Activated T-cell treated with anti-CD3 and anti-CD28 coated beads, Interleukin-2, amount 50 U/mL, for 4 hours (primary cell): ENCODE measurements around the gene SLC11A2. TPM values are rescaled to one million over a fixed set of nuclear protein-coding genes. Genes with fewer than 3 reads are reported as not detected.
"Not testable (repeated sequence)": the region's sequence is repeated elsewhere in the genome, so short reads cannot be mapped to it uniquely, and the experiment has no call there.

Experiments used
- ATAC-seq, 2 donors: fragments of 200-7000 bp; cut with Tn5 transposase; one replicate each; pipeline ENCODE4 v1.10.0; 2021
- DNase-seq: peaks from one replicate; pipeline ENCODE4 v3.0.0-alpha.2; 2020
- H3K27me3 Mint-ChIP-seq: one replicate; pipeline ENCODE4 v1.8.0; 2021; ENCODE audit warnings: low read depth, mixed read lengths
- H3K36me3 Mint-ChIP-seq: one replicate; pipeline ENCODE4 v1.8.0; 2022; ENCODE audit warnings: mixed read lengths; ENCODE audit not compliant: insufficient read depth
- H3K4me1 Mint-ChIP-seq: one replicate; pipeline ENCODE4 v1.8.0; 2021; ENCODE audit warnings: low read depth, mixed read lengths
- H3K4me3 Mint-ChIP-seq: one replicate; pipeline ENCODE4 v1.8.0; 2021; ENCODE audit warnings: mild to moderate bottlenecking, moderate library complexity, mixed read lengths
- H3K9me3 Mint-ChIP-seq: one replicate; pipeline ENCODE4 v1.8.0; 2021; ENCODE audit warnings: mixed read lengths
- total RNA-seq, 3 donors: library from RNA; stranded (reverse); gene quantifications; one replicate each; pipeline ENCODE4 v1.2.1, GENCODE V29; 2021

Gene SLC11A2
- total RNA-seq, 3 donors from 2014 or later: 39.1 to 45.0 (median 39.3) TPM

- Mint-ChIP-seq H3K36me3 (no peaks in the 10 kb centered on the region), H3K9me3 (no peaks in the 10 kb centered on the region), H3K4me3 (no peak overlapping the region), H3K4me1 (peaks cover 44% of the 10 kb centered on the region), H3K27me3 (no peaks in the 10 kb centered on the region)
- DNase-seq: no peak
- ATAC-seq: no peak
Measured at GRCh38 chr12:51017452-51017851, 8.7 kb downstream of the SLC11A2 start.

- H3K27me3 Mint-ChIP-seq, H3K36me3 Mint-ChIP-seq, DNase-seq, H3K9me3 Mint-ChIP-seq, ATAC-seq, H3K4me3 Mint-ChIP-seq: not testable (repeated sequence)
- peaks cover 35% of the 10 kb centered on the region for H3K4me1 Mint-ChIP-seq
Measured at GRCh38 chr12:51014467-51014866, 11.7 kb downstream of the SLC11A2 start.

GRCh38 chr12:51013441-51013840 is 12.7 kb downstream of the SLC11A2 start:
- H3K4me1 Mint-ChIP-seq: peaks cover 40% of the 10 kb centered on the region
- H3K36me3 Mint-ChIP-seq: peaks cover 3% of the 10 kb centered on the region
- ATAC-seq (no peak), DNase-seq (no peak)
- H3K9me3 Mint-ChIP-seq: no peaks in the 10 kb centered on the region
- no peak overlapping the region for H3K4me3 Mint-ChIP-seq
- H3K27me3 Mint-ChIP-seq: no peaks in the 10 kb centered on the region

- no peak overlapping the region for H3K4me3 Mint-ChIP-seq
- peaks cover 40% of the 10 kb centered on the region for H3K4me1 Mint-ChIP-seq
- peaks cover 5% of the 10 kb centered on the region for H3K36me3 Mint-ChIP-seq
- no peaks in the 10 kb centered on the region for H3K9me3 Mint-ChIP-seq
- H3K27me3 Mint-ChIP-seq: no peaks in the 10 kb centered on the region
- no peak for DNase-seq
- no peak for ATAC-seq
Measured at GRCh38 chr12:51012570-51013236, 13.5 kb downstream of the SLC11A2 start.

DNA sequence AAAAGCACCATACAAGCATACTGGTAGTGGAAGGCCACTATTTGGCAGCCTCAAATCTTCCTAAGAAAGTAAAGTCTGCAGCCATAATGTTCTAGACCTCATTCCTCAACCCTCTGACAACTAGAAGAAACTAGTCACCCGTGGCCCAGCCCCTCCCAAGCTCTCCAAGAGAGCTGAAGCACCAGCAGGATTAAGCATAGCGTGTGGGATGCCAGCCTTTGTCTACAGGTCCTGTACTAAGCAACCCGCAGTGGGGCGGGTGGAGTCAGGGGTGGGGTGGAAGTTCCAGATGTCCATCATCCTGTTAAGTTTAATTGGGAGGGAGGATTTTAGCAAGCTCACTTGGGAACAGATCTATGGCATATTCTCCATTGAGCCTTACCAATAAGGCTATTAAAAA is 14.2 kb downstream of the SLC11A2 start:
- peaks cover 37% of the 10 kb centered on the region for H3K4me1 Mint-ChIP-seq
- H3K27me3 Mint-ChIP-seq: no peaks in the 10 kb centered on the region
- ATAC-seq (no peak), DNase-seq (no peak)
- no peaks in the 10 kb centered on the region for H3K9me3 Mint-ChIP-seq
- H3K36me3 Mint-ChIP-seq: peaks cover 7% of the 10 kb centered on the region
- no peak overlapping the region for H3K4me3 Mint-ChIP-seq

DNA sequence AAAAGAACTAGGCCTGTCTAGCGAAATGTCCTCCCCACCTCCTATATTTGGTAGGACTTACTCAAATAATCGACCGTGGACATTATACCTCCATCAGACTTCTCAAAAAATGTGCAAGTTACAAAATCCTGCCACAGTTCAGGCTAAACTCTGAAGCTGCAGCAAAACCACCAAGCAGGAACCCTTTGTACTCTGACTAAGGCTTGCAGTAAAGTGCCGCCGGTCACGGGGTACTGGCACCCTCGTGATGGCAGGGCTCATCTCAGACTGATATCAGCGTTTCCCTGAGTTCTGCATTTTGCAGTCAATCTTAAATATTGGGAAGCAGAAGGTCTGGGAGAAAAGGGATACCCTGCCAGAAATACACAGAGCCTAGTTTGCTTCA is 17.1 kb downstream of the SLC11A2 start:
- Mint-ChIP-seq H3K36me3 (peaks cover 27% of the 10 kb centered on the region), H3K27me3 (no peaks in the 10 kb centered on the region), H3K9me3 (no peaks in the 10 kb centered on the region), H3K4me3 (peak overlapping the region; percentile 50), H3K4me1 (peaks cover 35% of the 10 kb centered on the region)
- DNase-seq (peak; percentile 48), ATAC-seq (peak; percentile 94 to 96)

DNA sequence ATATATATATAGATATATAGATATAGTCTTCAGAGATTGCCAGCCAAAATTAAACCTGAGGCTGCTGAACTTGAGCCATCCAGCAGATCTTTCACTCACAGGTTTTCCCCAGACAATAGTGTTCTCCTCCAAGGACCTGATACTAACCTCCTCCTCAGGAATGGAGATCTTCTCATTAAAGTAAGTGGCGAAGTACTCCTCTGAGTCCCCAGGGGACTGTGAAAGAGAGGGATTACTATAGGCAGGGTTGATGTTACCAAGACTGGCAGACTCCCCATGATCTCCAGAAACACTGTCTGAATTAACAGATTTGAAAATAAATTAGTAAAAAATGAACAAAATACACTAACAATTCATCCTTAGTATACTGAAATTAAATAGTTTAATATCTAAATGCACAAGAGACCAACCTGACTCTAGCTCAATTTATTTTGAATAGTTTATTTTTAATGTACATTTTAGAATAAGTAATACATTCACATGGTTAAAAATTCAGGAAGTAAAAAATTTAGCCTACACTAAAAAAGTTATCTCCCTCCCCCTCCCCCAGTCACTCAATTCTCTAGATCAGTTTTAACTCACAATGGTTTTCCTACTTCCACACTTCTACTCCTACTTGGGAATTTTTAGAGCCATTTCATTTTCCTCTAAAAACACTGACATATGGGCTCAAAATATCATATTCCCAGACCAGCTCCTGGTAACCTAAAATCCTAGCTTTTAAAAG is 17.7 kb downstream of the SLC11A2 start:
- ATAC-seq (no peak), DNase-seq (no peak)
- Mint-ChIP-seq H3K9me3 (no peaks in the 10 kb centered on the region), H3K27me3 (no peaks in the 10 kb centered on the region), H3K4me1 (peaks cover 35% of the 10 kb centered on the region), H3K36me3 (peaks cover 31% of the 10 kb centered on the region), H3K4me3 (peak overlapping the region; percentile 50)

DNA sequence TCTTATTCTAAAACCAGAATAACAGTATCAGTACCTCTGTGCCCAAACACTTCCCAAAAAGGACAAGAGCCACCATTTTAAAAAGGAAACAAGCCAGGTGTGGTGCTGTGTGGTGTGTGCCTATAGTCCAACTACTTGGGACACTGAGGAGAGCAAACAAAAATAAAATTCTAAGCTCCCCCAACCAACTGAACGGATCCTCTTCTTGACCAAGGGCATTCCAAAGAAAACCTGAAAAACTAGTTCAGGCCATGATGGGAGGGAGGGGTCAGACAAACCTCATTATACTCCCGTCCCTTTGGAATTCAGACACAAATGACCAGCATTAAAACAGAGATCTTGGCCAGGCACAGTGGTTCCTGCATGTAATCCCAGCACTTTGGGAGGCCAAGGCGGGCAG is 20.5 kb downstream of the SLC11A2 start:
- Mint-ChIP-seq H3K4me3 (no peak overlapping the region), H3K36me3 (peaks cover 37% of the 10 kb centered on the region), H3K27me3 (no peaks in the 10 kb centered on the region), H3K9me3 (no peaks in the 10 kb centered on the region), H3K4me1 (peaks cover 15% of the 10 kb centered on the region)
- no peak for DNase-seq
- ATAC-seq: no peak

GRCh38 chr12:51005030-51005429 is 21.2 kb downstream of the SLC11A2 start:
- DNase-seq: no peak
- no peaks in the 10 kb centered on the region for H3K9me3 Mint-ChIP-seq
- H3K4me3 Mint-ChIP-seq: no peak overlapping the region
- no peaks in the 10 kb centered on the region for H3K27me3 Mint-ChIP-seq
- ATAC-seq: no peak
- H3K4me1 Mint-ChIP-seq: peaks cover 19% of the 10 kb centered on the region
- peaks cover 41% of the 10 kb centered on the region for H3K36me3 Mint-ChIP-seq

GRCh38 chr12:51004504-51004903 is 21.7 kb downstream of the SLC11A2 start:
- Mint-ChIP-seq H3K4me1 (peaks cover 17% of the 10 kb centered on the region), H3K27me3 (no peaks in the 10 kb centered on the region), H3K4me3 (no peak overlapping the region), H3K9me3 (no peaks in the 10 kb centered on the region), H3K36me3 (peaks cover 43% of the 10 kb centered on the region)
- no peak for ATAC-seq
- no peak for DNase-seq

- Mint-ChIP-seq H3K4me3 (no peak overlapping the region), H3K27me3 (no peaks in the 10 kb centered on the region), H3K36me3 (peaks cover 49% of the 10 kb centered on the region), H3K9me3 (no peaks in the 10 kb centered on the region), H3K4me1 (peaks cover 13% of the 10 kb centered on the region)
- no peak for ATAC-seq
- DNase-seq: no peak
Measured at GRCh38 chr12:51001799-51002198, 24.4 kb downstream of the SLC11A2 start.

- Mint-ChIP-seq H3K27me3 (no peaks in the 10 kb centered on the region), H3K36me3 (peaks cover 49% of the 10 kb centered on the region), H3K4me3 (no peak overlapping the region), H3K4me1 (peaks cover 13% of the 10 kb centered on the region), H3K9me3 (no peaks in the 10 kb centered on the region)
- no peak for DNase-seq
- ATAC-seq: peak; percentile 71 to 89
Measured at GRCh38 chr12:51000245-51000644, 25.9 kb downstream of the SLC11A2 start.

- peaks cover 47% of the 10 kb centered on the region for H3K36me3 Mint-ChIP-seq
- H3K4me1 Mint-ChIP-seq: peaks cover 13% of the 10 kb centered on the region
- no peak for ATAC-seq
- DNase-seq: no peak
- H3K4me3 Mint-ChIP-seq: no peak overlapping the region
- H3K27me3 Mint-ChIP-seq: no peaks in the 10 kb centered on the region
- no peaks in the 10 kb centered on the region for H3K9me3 Mint-ChIP-seq
Measured at GRCh38 chr12:50999093-50999492, 27.1 kb downstream of the SLC11A2 start.

GRCh38 chr12:50992819-50993218 is 33.4 kb downstream of the SLC11A2 start:
- H3K36me3 Mint-ChIP-seq: peaks cover 47% of the 10 kb centered on the region
- no peaks in the 10 kb centered on the region for H3K9me3 Mint-ChIP-seq
- DNase-seq (no peak), ATAC-seq (no peak)
- no peaks in the 10 kb centered on the region for H3K27me3 Mint-ChIP-seq
- no peak overlapping the region for H3K4me3 Mint-ChIP-seq
- peaks cover 6% of the 10 kb centered on the region for H3K4me1 Mint-ChIP-seq

DNA sequence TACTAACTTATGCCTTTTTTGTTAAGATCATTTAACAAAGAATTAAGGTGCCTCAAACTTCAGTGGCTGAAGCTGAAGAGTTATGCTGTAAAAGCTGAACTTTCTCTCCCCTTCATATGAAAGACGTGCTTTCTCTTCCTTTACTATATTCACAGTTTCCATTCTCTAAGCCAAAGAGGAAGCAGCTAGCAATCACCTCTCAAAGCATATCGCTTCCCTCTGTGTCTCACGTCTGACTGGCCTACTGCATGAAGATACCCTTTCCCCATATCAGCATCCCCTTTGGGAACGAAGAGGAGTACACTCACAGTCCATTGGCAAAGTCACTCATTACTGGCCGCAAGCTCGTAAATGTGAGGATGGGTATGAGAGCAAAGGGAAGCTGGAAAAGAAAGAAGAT is 34.9 kb downstream of the SLC11A2 start:
- Mint-ChIP-seq H3K36me3 (peaks cover 45% of the 10 kb centered on the region), H3K9me3 (no peaks in the 10 kb centered on the region), H3K4me3 (no peak overlapping the region), H3K4me1 (peaks cover 12% of the 10 kb centered on the region), H3K27me3 (no peaks in the 10 kb centered on the region)
- no peak for DNase-seq
- no peak for ATAC-seq
